HG03175 (cell line): ENCODE data around the gene STARD9.
"Not testable (repeated sequence)": the region's sequence is repeated elsewhere in the genome, so short reads cannot be mapped to it uniquely, and the experiment has no call there.

Experiments
- ATAC-seq: cut with Tn5 transposase; IDR thresholded peaks from one replicate; pipeline ENCODE4 v1.9.1; 2021; ENCODE audit warnings: mild to moderate bottlenecking, moderate library complexity; ENCODE audit not compliant: unreplicated experiment

Gene STARD9

GRCh38 chr15:42575188-42576039, at the start of gene STARD9:
TSS of gene STARD9 (plus strand) at chr15:42575606. CDS start at chr15:42575716, 110 bp downstream.
- peak; percentile 93 for ATAC-seq

GRCh38 chr15:42528970-42529369, 46.4 kb upstream of the STARD9 start:
- ATAC-seq: no peak

GRCh38 chr15:42533246-42533645, 42.2 kb upstream of the STARD9 start:
- no peak for ATAC-seq

- no peak for ATAC-seq
Measured at GRCh38 chr15:42544853-42545629, 30.4 kb upstream of the STARD9 start.

- ATAC-seq: peak; percentile 11
Measured at GRCh38 chr15:42547918-42548248, 27.5 kb upstream of the STARD9 start.

GRCh38 chr15:42548249-42549031, 27.0 kb upstream of the STARD9 start, which contains the start of the genes HAUS2 and LRRC57:
TSS of gene HAUS2 (plus strand) at chr15:42548838. CDS start at chr15:42548873, 35 bp downstream.
TSS of gene LRRC57 (minus strand) at chr15:42548793. CDS start at chr15:42548434, 359 bp downstream.
- ATAC-seq: peak; percentile 82

GRCh38 chr15:42549032-42549491, 26.3 kb upstream of the STARD9 start:
- ATAC-seq: peak; percentile 42

GRCh38 chr15:42549741-42550392, 25.5 kb upstream of the STARD9 start:
- no peak for ATAC-seq

GRCh38 chr15:42553554-42553953, 21.9 kb upstream of the STARD9 start:
- ATAC-seq: no peak

- not testable (repeated sequence) for ATAC-seq
Measured at GRCh38 chr15:42556550-42557207, 18.7 kb upstream of the STARD9 start.

GRCh38 chr15:42558739-42559138, 16.7 kb upstream of the STARD9 start:
- ATAC-seq: no peak

- ATAC-seq: no peak
Measured at GRCh38 chr15:42576040-42576594, 711 bp downstream of the STARD9 start.

- ATAC-seq: no peak
Measured at GRCh38 chr15:42576776-42577175, 1.4 kb downstream of the STARD9 start.

- no peak for ATAC-seq
Measured at GRCh38 chr15:42577514-42578031, 2.2 kb downstream of the STARD9 start.

GRCh38 chr15:42578984-42579537, 3.7 kb downstream of the STARD9 start:
- no peak for ATAC-seq

- ATAC-seq: peak; percentile 77
Measured at GRCh38 chr15:42581272-42581730, 5.9 kb downstream of the STARD9 start.

- ATAC-seq: no peak
Measured at GRCh38 chr15:42582569-42583375, 7.4 kb downstream of the STARD9 start.
